ENCODE measurements around the gene SHBG. TPM values are rescaled to one million over a fixed set of nuclear protein-coding genes. Genes with fewer than 3 reads are reported as not detected.

SHBG gene
- total RNA-seq, 4 donors from 2014 or later: not detected

DNA sequence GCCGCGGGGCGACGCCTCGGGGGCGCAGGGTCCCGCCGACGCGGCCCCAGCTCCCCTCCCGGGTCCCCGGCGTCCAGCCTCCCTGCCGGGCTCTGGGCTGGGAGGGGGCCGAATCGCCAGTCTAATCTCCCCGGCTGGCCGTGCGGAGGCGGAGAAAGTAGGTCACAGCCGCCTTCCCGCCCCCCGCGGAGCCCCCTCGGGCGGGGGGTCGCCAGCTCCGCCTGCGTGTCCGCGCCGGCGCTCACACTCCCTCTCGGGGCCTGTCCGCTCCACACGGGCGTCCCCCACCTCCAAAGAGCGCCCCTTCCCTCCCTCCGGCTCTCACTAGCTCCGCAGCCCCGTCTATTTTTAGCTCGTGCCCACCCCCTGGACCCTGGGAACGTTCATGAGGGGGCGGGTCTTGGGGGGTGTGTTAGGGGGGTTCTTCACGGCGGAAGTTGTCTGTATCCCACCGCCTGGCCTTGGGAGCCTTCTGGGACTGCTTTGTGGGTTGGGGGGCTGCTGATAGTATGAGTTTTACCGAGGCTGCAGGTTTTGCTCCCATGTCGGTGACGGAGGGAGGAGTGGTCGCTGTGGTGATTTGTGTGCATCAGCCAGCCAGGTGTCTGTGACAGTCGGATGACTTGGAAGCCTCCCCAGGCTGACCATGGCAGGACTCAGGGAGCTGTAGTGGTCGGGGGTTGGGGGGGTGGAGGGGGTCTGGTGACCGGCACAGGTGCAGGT, 21.9 kb downstream of the SHBG start:
- Histone ChIP-seq H3K4me1 (peaks cover 12 to 23% (median 17%) of the 10 kb centered on the region in 3 donors), H3K9me3 (no peaks in the 10 kb centered on the region), H3K36me3 (no peaks in the 10 kb centered on the region), H3K27ac (peak overlapping the region in 2 of 4 donors; percentile 73 to 79), H3K4me3 (peak overlapping the region; percentile 33 to 73 (median 56)), H3K27me3 (peaks cover 3 to 54% (median 10%) of the 10 kb centered on the region in 4 donors)
- DNase-seq: no peak
- intact Hi-C loops (cut with DNase I): no loop called here
- 0 to 8% methylated on average over 4 to 20 of the region's 54 CpGs for WGBS, 2 donors
- no peak for TF ChIP-seq POLR2A (IDR thresholded peaks at IDR 0.05)
- TF ChIP-seq, protein P1, sequence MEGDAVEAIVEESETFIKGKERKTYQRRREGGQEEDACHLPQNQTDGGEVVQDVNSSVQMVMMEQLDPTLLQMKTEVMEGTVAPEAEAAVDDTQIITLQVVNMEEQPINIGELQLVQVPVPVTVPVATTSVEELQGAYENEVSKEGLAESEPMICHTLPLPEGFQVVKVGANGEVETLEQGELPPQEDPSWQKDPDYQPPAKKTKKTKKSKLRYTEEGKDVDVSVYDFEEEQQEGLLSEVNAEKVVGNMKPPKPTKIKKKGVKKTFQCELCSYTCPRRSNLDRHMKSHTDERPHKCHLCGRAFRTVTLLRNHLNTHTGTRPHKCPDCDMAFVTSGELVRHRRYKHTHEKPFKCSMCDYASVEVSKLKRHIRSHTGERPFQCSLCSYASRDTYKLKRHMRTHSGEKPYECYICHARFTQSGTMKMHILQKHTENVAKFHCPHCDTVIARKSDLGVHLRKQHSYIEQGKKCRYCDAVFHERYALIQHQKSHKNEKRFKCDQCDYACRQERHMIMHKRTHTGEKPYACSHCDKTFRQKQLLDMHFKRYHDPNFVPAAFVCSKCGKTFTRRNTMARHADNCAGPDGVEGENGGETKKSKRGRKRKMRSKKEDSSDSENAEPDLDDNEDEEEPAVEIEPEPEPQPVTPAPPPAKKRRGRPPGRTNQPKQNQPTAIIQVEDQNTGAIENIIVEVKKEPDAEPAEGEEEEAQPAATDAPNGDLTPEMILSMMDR (IDR thresholded peaks at IDR 0.05): no peak

DNA sequence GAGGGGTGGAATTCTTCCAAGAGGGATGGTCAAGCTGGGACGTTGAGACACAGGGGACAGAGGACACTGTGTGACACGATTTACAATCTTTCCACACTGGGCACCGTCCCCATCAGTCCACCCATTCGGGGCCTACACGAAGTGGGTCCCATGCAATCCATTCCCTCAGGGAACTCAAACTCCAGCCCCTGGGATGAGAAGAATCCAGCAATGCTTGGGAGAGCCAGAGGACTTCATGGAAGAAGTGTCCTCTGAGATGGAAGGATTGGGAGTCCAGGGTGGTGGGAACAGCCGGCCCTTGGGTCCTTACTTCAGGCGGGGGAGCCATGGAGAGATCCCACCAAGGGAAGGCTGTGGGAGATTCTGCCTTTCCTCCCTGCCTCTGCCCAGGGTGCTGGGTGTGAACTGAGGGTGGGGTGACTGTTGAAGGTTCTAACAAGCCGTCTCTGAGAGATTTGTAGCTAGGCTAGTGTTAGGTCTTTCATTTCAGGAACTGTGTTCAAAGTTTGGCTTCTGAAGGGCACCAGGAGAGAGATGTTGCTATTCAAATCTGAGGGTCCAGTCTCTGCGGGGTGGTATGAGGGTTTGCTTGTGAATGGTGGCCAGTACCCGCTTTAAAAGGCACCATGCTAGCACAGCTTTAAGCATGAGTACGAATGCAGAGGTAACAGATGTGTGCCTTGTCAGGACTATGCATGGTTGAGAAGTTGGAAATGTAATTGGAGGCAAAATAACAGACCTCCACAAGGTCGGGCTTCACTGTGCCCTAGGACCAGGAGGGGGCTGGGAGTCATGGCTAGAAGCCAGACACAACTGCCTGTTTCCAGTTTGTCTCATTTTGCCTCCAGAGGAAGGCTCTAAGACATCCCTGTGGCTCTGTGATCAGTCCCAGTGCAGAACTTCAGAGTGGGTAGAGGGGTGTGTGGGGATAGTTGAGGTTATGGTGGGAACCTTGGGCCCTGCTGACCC, 22.7 kb downstream of the SHBG start:
- TF ChIP-seq POLR2A (IDR thresholded peaks at IDR 0.05): no peak
- TF ChIP-seq, protein P1 (IDR thresholded peaks at IDR 0.05): no peak
- no peaks in the 10 kb centered on the region for H3K36me3 ChIP-seq
- DNase-seq: no peak
- peak overlapping the region in 1 of 4 donors; percentile 73 for H3K4me3 ChIP-seq
- peaks cover 3 to 54% (median 10%) of the 10 kb centered on the region in 4 donors for H3K27me3 ChIP-seq
- intact Hi-C loops (cut with DNase I): no loop called here
- WGBS, 2 donors: 67 to 86% methylated on average over 6 to 10 of the region's 12 CpGs
- H3K27ac ChIP-seq: peak overlapping the region in 2 of 4 donors; percentile 5 to 73
- peaks cover 12 to 28% (median 17%) of the 10 kb centered on the region in 3 donors for H3K4me1 ChIP-seq
- no peaks in the 10 kb centered on the region for H3K9me3 ChIP-seq

DNA sequence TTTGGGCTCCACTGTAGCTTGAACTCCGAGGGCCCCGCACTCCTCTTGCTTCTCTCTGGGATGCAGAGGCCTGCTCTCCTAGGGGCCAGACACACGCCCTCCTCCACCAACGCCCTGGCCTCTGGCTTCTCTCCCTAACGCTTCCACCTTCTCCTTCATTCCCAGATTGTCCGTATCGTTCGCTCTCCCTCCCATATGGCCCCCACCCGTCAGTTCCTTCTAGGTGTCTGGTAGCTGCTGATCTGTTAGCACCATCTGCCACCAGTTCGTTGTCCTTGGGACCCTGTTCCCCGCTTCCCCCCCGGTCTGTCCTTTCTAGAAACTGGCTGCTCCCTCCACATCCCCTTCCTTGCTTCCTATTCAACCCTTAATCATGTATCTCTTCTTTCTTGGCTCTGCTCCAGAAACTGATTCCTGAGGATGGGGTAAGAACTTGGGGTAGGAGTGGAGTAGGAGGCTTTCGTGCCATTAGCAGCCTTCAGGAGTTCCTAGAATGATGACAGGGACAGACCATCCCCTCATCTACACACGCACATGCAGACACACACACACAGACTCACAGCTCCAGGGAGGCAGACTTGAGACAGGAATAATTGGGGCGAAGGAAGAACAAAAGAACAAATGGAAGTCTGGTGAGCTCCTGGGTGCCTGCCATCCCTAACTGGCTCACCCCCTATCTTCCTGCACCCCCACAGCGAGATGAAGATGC, 25.1 kb downstream of the SHBG start:
- TF ChIP-seq POLR2A (IDR thresholded peaks at IDR 0.05): no peak
- TF ChIP-seq, protein P1 (IDR thresholded peaks at IDR 0.05): no peak
- WGBS, 2 donors: 71 to 81% methylated on average over 15 to 16 of the region's 16 CpGs
- Histone ChIP-seq H3K36me3 (no peaks in the 10 kb centered on the region), H3K27ac (peak overlapping the region in 1 of 4 donors; percentile 16), H3K9me3 (no peaks in the 10 kb centered on the region), H3K4me1 (peaks cover 12 to 27% (median 17%) of the 10 kb centered on the region in 3 donors), H3K4me3 (no peak overlapping the region), H3K27me3 (peaks cover 3 to 40% (median 10%) of the 10 kb centered on the region in 4 donors)
- DNase-seq: no peak
- intact Hi-C loops (cut with DNase I): no loop called here

DNA sequence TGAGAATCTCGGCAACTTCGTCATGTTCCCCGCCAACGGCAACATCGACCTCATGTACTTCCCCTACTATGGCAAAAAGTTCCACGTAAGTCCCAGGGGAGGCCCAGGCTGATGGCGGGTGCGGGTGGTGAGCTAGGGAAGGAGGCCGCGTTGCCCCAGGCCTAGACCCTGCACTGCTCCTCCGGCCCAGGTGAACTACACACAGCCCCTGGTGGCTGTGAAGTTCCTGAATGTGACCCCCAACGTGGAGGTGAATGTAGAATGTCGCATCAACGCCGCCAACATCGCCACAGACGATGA, 25.6 kb downstream of the SHBG start:
- intact Hi-C loops (cut with DNase I): no loop called here
- no peak for TF ChIP-seq POLR2A (IDR thresholded peaks at IDR 0.05)
- TF ChIP-seq, protein P1 (IDR thresholded peaks at IDR 0.05): no peak
- no peak for DNase-seq

More for the DNA sequence above, 25.6 kb downstream of the SHBG start:
- Histone ChIP-seq H3K4me1 (peaks cover 12 to 22% (median 13%) of the 10 kb centered on the region in 3 donors), H3K9me3 (no peaks in the 10 kb centered on the region), H3K27me3 (peaks cover 3 to 35% (median 10%) of the 10 kb centered on the region in 4 donors), H3K36me3 (no peaks in the 10 kb centered on the region), H3K27ac (peak overlapping the region in 1 of 4 donors; percentile 16), H3K4me3 (no peak overlapping the region)
- WGBS, 2 donors: 80 to 90% methylated on average over 11 to 14 of the region's 17 CpGs

Data from esophagus squamous epithelium (tissue), 5 donors.